Thymus (tissue), 11 donors: ENCODE results near the gene NEGR1. TPM values are rescaled to one million over a fixed set of nuclear protein-coding genes. Genes with fewer than 3 reads are reported as not detected.

Experiments
- DNase-seq, 9 donors: peaks; one replicate each; pipeline ENCODE4 v3.0.0-alpha.2; 2013; ENCODE audit warnings: low spot score in 9 of 9, low read depth in 6 of 9, missing footprints in 1 of 9
- H3K27ac ChIP-seq, 2 donors: one replicate each; pipeline ENCODE4 v1.5.1; 2013; ENCODE audit warnings: control low read depth in 1 of 2, low read depth in 1 of 2, low read length in 1 of 2, mild to moderate bottlenecking in 1 of 2, moderate library complexity in 1 of 2
- H3K27me3 ChIP-seq, 2 donors: one replicate each; pipeline ENCODE4 v1.5.1; 2013; ENCODE audit warnings: low read length in 1 of 2; ENCODE audit not compliant: control insufficient read depth in 2 of 2, insufficient read depth in 1 of 2
- H3K36me3 ChIP-seq, 2 donors: one replicate each; pipeline ENCODE4 v1.5.1; 2013; ENCODE audit warnings: low read length in 1 of 2, mild to moderate bottlenecking in 1 of 2, moderate library complexity in 1 of 2; ENCODE audit not compliant: control insufficient read depth in 2 of 2, insufficient read depth in 2 of 2
- H3K4me1 ChIP-seq, 2 donors: one replicate each; pipeline ENCODE4 v1.5.1; 2013; ENCODE audit warnings: low read length in 2 of 2; ENCODE audit not compliant: control insufficient read depth in 2 of 2, insufficient read depth in 2 of 2
- H3K4me3 ChIP-seq, 2 donors: one replicate each; pipeline ENCODE4 v1.5.1; 2013; ENCODE audit warnings: low read length in 2 of 2, control low read depth in 1 of 2, mild to moderate bottlenecking in 1 of 2
- H3K9me3 ChIP-seq, 2 donors: one replicate each; pipeline ENCODE4 v1.5.1; 2013; ENCODE audit warnings: low read length in 1 of 2, mild to moderate bottlenecking in 1 of 2; ENCODE audit not compliant: control insufficient read depth in 2 of 2, insufficient read depth in 1 of 2
- WGBS: extraction: QIAGEN DNeasy Blood & Tissue Kit; methylation state at CpG from one replicate; pipeline ENCODE4 v1.1.7; 2013; 5-methylcytosine and 5-hydroxymethylcytosine counted together
- polyA plus RNA-seq: library from polyadenylated mRNA; stranded (reverse); fragments of 200-250 nt; gene quantifications from one replicate; pipeline ENCODE4 v1.2.3, GENCODE V29; 2013
- total RNA-seq: library from RNA; stranded (reverse); fragments of 120-200 nt; gene quantifications from one replicate; pipeline ENCODE4 v1.2.4, GENCODE V29; 2013
- donor health status: healthy.

Gene NEGR1
- total and polyA plus RNA-seq, 2 donors = 2.8 to 3.3 TPM

DNA sequence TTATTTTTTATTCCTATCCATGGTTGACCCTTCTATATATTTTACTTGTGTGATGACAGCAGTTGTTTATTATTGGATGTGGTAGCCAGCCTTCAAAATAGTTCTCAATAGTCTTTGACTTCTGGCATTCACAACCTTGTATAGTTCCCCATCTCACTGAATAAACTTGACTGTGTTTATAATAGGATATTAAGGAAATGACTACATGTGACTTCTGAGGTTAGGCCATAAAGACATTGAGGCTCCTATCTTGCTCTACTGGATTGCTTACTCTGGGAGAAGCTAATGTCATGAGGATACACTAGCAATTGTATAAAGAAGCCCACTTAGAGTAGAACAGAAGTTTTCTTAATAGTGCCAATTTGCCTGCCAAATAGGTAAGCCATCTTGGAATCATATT, 231.8 kb downstream of the NEGR1 start:
- DNase-seq = no peak
- Histone ChIP-seq H3K27me3 (no peaks in the 10 kb centered on the region), H3K27ac (no peak overlapping the region), H3K9me3 (no peaks in the 10 kb centered on the region), H3K36me3 (no peaks in the 10 kb centered on the region), H3K4me1 (no peaks in the 10 kb centered on the region), H3K4me3 (no peak overlapping the region)

DNA sequence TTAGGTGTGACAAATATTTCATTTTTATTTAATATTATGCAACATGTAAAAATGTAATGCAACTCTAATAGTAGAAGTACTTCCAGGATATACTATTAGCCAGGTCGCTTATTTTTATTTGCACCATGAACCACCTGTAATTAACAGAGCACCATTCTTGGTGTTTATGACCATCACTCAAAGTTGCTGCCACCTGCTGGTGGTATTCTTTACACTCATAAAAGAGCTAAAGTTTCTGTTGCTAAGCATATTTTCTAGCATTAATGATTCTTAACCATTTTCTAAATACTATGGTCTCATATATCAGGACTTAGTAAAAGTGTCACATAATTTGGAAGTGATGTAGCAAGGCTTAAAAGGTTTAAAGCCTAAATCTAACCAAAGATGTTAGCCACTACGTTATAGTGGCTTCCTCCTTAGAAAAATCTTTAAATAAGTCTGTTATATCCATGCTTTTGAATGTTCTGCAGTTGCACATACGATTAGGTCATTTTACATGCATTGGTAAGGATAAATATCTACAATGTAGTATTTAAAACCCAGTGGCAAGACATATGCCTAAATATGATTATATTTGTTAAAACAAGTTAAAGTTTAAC, 244.5 kb downstream of the NEGR1 start:
- Histone ChIP-seq H3K27me3 (no peaks in the 10 kb centered on the region), H3K4me1 (peaks cover 0 to 2% of the 10 kb centered on the region in 2 donors), H3K27ac (no peak overlapping the region), H3K4me3 (no peak overlapping the region), H3K36me3 (no peaks in the 10 kb centered on the region), H3K9me3 (no peaks in the 10 kb centered on the region)
- 67% methylated on average over 3 of the region's 3 CpGs for WGBS
- peak; percentile 6 to 78 (median 55) for DNase-seq

DNA sequence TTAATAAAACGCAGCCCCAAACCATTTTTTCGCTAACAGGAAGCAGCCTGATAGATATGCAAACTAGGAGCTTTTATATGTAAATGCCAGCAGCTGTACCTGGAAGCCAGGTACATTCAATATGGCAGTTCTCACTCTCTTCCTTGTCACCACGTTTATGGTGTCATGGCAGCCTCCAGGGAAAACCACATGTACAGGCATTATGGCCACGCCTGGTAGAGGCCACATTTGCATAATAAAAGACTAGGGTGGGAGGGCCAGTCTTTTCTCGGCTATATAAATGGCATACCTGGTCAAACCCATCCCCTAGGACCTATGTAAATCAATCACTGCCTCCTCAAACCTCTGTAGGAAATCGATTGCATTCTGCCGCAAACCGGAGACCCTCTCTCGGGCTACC, 247.5 kb downstream of the NEGR1 start:
- no peak overlapping the region for H3K4me3 ChIP-seq
- no peaks in the 10 kb centered on the region for H3K36me3 ChIP-seq
- no peaks in the 10 kb centered on the region for H3K4me1 ChIP-seq
- H3K27me3 ChIP-seq = no peaks in the 10 kb centered on the region
- no peak overlapping the region for H3K27ac ChIP-seq
- no peak for DNase-seq
- no peaks in the 10 kb centered on the region for H3K9me3 ChIP-seq
- WGBS = 96% methylated on average over 9 of the region's 9 CpGs

DNA sequence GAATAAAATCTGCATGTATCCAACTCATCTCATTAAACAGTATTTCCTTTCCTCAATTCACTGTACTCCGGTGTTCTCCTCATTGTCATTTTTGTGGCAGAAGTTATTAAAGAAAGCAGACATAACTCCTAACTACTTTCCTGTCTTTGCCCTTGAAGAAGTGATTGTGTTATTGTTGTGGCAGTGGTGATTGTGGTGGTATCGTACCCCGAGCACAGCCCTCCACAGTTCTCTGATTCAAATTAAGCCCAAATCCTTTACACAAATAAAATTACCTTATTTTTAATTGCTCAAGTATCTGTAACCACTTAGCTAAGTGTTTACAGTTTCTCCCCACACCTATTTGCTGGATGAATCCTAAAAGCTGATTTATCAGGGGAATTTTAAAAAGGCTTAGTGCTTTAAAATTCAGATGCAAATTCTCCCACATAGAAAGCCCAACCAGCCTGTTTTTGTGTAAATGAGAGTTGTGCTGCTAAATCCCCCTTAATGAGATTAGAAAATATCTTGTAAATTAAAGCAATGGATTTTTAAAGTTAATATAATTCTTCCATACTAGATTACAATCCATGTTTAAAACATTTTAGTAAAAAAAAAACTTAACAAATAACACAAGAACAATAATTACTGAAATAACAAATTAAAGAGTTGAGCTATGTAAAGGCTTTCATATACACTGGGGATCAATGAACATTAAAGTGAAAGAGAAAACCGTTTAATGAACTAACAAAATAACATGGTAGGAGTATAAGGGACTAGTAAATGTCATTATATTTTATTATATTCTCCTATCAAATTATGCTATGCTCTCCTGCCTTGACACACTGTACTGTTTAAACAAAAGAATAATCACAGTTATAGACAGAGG, 259.0 kb downstream of the NEGR1 start:
- no peaks in the 10 kb centered on the region for H3K9me3 ChIP-seq
- no peaks in the 10 kb centered on the region for H3K27me3 ChIP-seq
- no peak for DNase-seq
- H3K27ac ChIP-seq = no peak overlapping the region
- H3K4me1 ChIP-seq = no peaks in the 10 kb centered on the region
- WGBS = 97% methylated on average over 4 of the region's 4 CpGs
- no peak overlapping the region for H3K4me3 ChIP-seq
- no peaks in the 10 kb centered on the region for H3K36me3 ChIP-seq

DNA sequence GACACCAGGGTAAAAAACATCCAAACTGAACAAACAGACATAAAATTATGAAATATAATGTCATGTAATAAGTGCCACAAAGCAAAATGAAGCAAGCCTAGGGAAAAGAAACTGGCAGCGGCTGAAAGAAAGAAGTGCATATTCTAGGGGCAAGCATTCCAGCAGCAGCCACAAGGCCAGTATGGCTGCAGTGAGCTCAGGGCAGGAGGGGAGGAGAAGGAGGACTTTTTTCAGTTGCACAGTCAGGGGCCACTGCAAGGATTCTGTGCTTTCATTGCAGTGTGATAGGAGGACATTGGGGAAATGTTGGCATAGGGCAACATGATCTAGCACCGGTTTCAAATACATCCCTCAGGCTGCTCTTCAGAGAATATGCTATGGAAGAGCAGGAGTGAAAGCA, 263.8 kb downstream of the NEGR1 start:
- H3K36me3 ChIP-seq = no peaks in the 10 kb centered on the region
- H3K27ac ChIP-seq = no peak overlapping the region
- H3K4me3 ChIP-seq = no peak overlapping the region
- H3K27me3 ChIP-seq = no peaks in the 10 kb centered on the region
- H3K9me3 ChIP-seq = no peaks in the 10 kb centered on the region
- H3K4me1 ChIP-seq = no peaks in the 10 kb centered on the region
- 98% methylated on average over 2 of the region's 2 CpGs for WGBS
- no peak for DNase-seq

DNA sequence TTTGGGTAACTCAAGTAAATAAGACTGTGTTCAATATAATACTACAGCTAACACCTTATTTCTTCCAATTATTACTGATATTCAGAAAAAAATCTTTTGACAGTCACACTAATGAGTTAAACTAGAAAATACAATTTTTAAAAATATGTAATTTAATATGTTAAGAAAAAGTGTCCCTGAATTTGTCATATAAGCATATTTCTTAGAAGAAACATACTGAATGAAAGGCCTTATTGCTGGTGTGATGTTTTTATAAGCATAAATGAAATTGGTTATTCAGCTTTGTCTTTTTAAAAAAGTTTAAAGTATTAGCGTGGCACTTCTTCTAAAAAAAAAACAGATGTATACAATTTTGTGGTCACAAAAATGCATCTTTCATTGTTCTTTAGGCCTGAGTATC, 267.3 kb downstream of the NEGR1 start:
- Histone ChIP-seq H3K36me3 (no peaks in the 10 kb centered on the region), H3K4me3 (no peak overlapping the region), H3K9me3 (no peaks in the 10 kb centered on the region), H3K27me3 (no peaks in the 10 kb centered on the region), H3K27ac (no peak overlapping the region), H3K4me1 (peaks cover 3 to 5% of the 10 kb centered on the region in 2 donors)
- WGBS = 99% methylated on average over 1 of the region's 1 CpG
- DNase-seq = no peak

DNA sequence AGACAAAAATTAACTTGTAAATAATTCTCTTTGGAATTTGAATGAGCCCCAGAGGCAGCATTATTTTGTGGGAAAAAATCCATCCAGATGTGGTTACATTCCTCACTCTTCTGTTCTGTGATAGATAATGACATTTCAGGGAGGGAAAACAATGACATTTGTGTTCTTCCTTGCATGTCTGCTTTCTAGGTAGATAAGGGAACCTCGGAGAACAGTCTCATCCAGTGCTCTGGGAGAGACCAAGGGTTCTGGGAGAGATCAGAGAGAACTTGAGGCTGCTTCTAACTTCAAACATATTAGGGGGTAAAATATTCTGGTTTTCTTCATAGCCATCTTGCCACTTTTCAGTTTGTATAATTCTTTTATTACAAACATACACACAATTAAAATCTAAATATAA, 269.2 kb downstream of the NEGR1 start:
- Histone ChIP-seq H3K4me1 (peaks cover 6 to 11% of the 10 kb centered on the region in 2 donors), H3K27me3 (no peaks in the 10 kb centered on the region), H3K27ac (no peak overlapping the region), H3K9me3 (no peaks in the 10 kb centered on the region), H3K4me3 (no peak overlapping the region), H3K36me3 (no peaks in the 10 kb centered on the region)
- DNase-seq = no peak
- 86% methylated on average over 1 of the region's 1 CpG for WGBS

DNA sequence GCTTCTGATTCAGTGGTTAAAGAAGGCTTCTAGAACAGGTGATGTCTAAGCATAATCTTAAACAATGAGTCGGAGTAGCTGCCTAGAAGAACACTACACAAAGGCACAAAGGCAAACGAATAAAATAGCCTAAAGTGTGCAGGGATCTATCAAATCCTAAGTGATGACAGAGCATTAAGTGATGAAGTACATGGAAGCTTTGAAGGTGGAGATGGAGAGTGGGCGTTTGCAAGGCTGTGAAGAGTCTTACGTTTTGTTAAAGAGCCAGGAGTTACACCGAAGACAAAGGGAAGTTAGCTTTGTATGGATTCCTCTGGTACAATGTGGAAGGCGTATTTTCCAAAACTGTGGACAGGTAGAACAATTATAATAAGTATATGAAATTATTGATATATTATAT, 270.6 kb downstream of the NEGR1 start:
- peaks cover 6 to 11% of the 10 kb centered on the region in 2 donors for H3K4me1 ChIP-seq
- H3K4me3 ChIP-seq = no peak overlapping the region
- DNase-seq = no peak
- H3K27ac ChIP-seq = no peak overlapping the region
- H3K36me3 ChIP-seq = no peaks in the 10 kb centered on the region
- H3K27me3 ChIP-seq = no peaks in the 10 kb centered on the region
- no peaks in the 10 kb centered on the region for H3K9me3 ChIP-seq
- WGBS = 98% methylated on average over 6 of the region's 6 CpGs

DNA sequence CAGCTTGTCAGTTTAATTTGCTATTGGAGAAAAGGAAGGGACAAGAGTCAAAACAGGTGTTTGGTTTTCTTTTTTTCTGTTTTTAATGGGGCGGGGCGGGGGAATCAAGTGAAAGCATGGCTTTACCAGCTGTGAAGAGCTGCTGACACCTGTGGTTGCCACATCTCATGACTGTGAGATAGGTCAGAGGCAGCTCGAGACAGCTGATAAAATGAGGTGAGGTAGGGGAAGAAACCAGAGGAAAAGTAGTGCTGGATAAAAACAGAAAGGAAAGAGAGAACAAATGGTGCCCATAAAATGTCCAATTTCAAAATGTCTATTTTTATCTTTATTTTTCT, 272.3 kb downstream of the NEGR1 start:
- Histone ChIP-seq H3K27ac (peak overlapping the region in 1 of 2 donors; percentile 10), H3K9me3 (no peaks in the 10 kb centered on the region), H3K4me3 (no peak overlapping the region), H3K4me1 (peaks cover 6 to 11% of the 10 kb centered on the region in 2 donors), H3K27me3 (no peaks in the 10 kb centered on the region), H3K36me3 (no peaks in the 10 kb centered on the region)
- DNase-seq = peak; percentile 23 to 88 (median 56)
- 10% methylated on average over 3 of the region's 3 CpGs for WGBS
